ENCODE measurements around the gene PURA.
A peak's percentile ranks its signal among the peaks of the same experiment; 100 is the strongest.

The PURA gene

DNA sequence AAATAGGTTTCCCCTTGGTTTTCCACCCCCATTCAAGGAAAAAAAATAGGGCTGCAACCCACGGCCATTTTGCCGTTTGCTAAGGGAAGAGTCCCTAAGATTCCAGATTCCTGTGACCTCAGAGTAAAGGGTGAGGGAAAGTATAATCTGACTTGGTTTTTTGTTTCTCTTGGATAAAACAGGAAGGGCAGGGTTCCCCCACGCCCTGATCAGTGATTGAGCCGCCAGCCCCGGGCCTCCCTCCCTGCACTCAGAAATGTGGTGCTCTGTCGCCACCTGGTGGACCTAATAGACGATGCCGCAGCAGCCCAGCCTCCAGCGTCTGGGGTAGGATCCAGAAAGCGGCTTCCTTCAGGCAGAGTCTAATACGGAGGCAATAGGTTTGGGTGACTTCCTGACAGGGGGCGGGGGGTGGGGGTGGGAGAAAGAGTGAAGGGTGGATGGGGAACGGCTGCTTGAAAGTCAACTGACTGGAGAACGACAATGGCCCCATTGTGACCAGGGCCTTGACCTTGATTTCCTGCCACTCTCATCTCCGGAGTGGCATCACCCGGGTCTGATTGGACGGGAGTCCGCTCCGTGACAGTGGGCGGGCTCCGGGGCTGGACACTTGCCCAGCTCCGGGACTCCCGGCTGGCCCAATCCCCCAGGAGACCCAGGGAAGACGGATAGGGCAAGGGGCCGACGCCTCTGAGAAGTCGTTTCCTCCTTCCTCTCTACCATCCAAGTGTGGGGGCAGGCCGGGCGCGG is 43.3 kb downstream of the PURA start:
- ChIA-PET CTCF (interaction anchor here (0.6 to 9.2 kb wide), 15 partner anchors 12 to 754 kb away, joined by 3 to 94 read pairs (median 3); no protein-coding TSS in a partner anchor), POLR2A (interaction anchor here (0.6 kb wide), 1 partner anchor 1814 kb away, joined by 3 read pairs; no protein-coding TSS in a partner anchor)
- Histone ChIP-seq H3K27ac (ENCODE audit: extremely low read depth, low read depth, low read length) (peak overlapping the region; percentile 25; the same call in 1 of the 2 replicates), H3K36me3 (ENCODE audit: control insufficient read depth in 2 of 2, insufficient read depth in 1 of 2, low read length in 2 of 2) (no peaks in the 10 kb centered on the region), H3K4me1 (ENCODE audit: control insufficient read depth, insufficient read depth, low read length) (no peaks in the 10 kb centered on the region), H3K4me3 (ENCODE audit: low read depth, low read length) (peak overlapping the region; percentile 35), H3K9me3 (ENCODE audit: control insufficient read depth, insufficient read depth, low read depth, low read length) (no peaks in the 10 kb centered on the region)
- TF ChIP-seq, protein P1, sequence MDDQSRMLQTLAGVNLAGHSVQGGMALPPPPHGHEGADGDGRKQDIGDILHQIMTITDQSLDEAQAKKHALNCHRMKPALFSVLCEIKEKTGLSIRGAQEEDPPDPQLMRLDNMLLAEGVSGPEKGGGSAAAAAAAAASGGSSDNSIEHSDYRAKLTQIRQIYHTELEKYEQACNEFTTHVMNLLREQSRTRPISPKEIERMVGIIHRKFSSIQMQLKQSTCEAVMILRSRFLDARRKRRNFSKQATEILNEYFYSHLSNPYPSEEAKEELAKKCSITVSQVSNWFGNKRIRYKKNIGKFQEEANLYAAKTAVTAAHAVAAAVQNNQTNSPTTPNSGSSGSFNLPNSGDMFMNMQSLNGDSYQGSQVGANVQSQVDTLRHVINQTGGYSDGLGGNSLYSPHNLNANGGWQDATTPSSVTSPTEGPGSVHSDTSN (CRISPR knock-in tag; IDR thresholded peaks at IDR 0.05), result no peak
- TF ChIP-seq, protein P2, sequence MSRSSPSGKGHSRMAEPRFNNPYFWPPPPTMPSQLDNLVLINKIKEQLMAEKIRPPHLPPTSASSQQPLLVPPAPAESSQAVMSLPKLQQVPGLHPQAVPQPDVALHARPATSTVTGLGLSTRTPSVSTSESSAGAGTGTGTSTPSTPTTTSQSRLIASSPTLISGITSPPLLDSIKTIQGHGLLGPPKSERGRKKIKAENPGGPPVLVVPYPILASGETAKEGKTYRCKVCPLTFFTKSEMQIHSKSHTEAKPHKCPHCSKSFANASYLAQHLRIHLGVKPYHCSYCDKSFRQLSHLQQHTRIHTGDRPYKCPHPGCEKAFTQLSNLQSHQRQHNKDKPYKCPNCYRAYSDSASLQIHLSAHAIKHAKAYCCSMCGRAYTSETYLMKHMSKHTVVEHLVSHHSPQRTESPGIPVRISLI (tag by site-specific recombination; IDR thresholded peaks at IDR 0.05), result peak; percentile 39; the same call in 1 of the 2 replicates
- TF ChIP-seq OSR2 (tag by site-specific recombination; IDR thresholded peaks at IDR 0.05) (no peak), BCL11A (tag by site-specific recombination; IDR thresholded peaks at IDR 0.05; ENCODE audit: low read depth) (no peak), ZNF654 (tag by site-specific recombination; IDR thresholded peaks at IDR 0.05; ENCODE audit: low read depth) (peak; percentile 92), ZNF391 (tag by site-specific recombination; IDR thresholded peaks at IDR 0.05; ENCODE audit: borderline replicate concordance, low read depth) (no peak), SALL2 (tag by site-specific recombination; IDR thresholded peaks at IDR 0.05; ENCODE audit: borderline replicate concordance) (no peak), TRIM28 (IDR thresholded peaks at IDR 0.05; ENCODE audit: borderline replicate concordance, low read length) (no peak), ZBTB20 (tag by site-specific recombination; IDR thresholded peaks at IDR 0.05) (peak; percentile 76), ZNF146 (tag by site-specific recombination; IDR thresholded peaks at IDR 0.05) (no peak), ZNF274 (IDR thresholded peaks at IDR 0.05; ENCODE audit: low read length) (no peak), ZNF274 (tag by site-specific recombination; IDR thresholded peaks at IDR 0.05; ENCODE audit: borderline replicate concordance) (no peak), ZNF660 (tag by site-specific recombination; IDR thresholded peaks at IDR 0.05) (peak; percentile 84), ZNF335 (tag by site-specific recombination; conservative IDR thresholded peaks at IDR 0.05) (0 out of 2 replicates have a peak, but pooled peaks have one; percentile 22), KLF1 (tag by site-specific recombination; IDR thresholded peaks at IDR 0.05) (peak; percentile 82), IKZF3 (tag by site-specific recombination; IDR thresholded peaks at IDR 0.05) (peak; percentile 63; the same call in 1 of the 2 replicates), ZNF558 (tag by site-specific recombination; IDR thresholded peaks at IDR 0.05) (no peak), MZF1 (tag by site-specific recombination; IDR thresholded peaks at IDR 0.05; ENCODE audit: borderline replicate concordance) (no peak; the same call in 1 of the 2 replicates)
- TF ChIP-seq, protein P3, sequence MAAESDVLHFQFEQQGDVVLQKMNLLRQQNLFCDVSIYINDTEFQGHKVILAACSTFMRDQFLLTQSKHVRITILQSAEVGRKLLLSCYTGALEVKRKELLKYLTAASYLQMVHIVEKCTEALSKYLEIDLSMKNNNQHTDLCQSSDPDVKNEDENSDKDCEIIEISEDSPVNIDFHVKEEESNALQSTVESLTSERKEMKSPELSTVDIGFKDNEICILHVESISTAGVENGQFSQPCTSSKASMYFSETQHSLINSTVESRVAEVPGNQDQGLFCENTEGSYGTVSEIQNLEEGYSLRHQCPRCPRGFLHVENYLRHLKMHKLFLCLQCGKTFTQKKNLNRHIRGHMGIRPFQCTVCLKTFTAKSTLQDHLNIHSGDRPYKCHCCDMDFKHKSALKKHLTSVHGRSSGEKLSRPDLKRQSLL (tag by site-specific recombination; IDR thresholded peaks at IDR 0.05), result peak; percentile 75
- TF ChIP-seq, protein P4, sequence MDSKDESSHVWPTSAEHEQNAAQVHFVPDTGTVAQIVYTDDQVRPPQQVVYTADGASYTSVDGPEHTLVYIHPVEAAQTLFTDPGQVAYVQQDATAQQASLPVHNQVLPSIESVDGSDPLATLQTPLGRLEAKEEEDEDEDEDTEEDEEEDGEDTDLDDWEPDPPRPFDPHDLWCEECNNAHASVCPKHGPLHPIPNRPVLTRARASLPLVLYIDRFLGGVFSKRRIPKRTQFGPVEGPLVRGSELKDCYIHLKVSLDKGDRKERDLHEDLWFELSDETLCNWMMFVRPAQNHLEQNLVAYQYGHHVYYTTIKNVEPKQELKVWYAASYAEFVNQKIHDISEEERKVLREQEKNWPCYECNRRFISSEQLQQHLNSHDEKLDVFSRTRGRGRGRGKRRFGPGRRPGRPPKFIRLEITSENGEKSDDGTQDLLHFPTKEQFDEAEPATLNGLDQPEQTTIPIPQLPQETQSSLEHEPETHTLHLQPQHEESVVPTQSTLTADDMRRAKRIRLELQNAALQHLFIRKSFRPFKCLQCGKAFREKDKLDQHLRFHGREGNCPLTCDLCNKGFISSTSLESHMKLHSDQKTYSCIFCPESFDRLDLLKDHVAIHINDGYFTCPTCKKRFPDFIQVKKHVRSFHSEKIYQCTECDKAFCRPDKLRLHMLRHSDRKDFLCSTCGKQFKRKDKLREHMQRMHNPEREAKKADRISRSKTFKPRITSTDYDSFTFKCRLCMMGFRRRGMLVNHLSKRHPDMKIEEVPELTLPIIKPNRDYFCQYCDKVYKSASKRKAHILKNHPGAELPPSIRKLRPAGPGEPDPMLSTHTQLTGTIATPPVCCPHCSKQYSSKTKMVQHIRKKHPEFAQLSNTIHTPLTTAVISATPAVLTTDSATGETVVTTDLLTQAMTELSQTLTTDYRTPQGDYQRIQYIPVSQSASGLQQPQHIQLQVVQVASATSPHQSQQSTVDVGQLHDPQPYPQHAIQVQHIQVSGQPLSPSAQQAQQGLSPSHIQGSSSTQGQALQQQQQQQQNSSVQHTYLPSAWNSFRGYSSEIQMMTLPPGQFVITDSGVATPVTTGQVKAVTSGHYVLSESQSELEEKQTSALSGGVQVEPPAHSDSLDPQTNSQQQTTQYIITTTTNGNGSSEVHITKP (tag by site-specific recombination; IDR thresholded peaks at IDR 0.05), result peak; percentile 77
- TF ChIP-seq, protein P5, sequence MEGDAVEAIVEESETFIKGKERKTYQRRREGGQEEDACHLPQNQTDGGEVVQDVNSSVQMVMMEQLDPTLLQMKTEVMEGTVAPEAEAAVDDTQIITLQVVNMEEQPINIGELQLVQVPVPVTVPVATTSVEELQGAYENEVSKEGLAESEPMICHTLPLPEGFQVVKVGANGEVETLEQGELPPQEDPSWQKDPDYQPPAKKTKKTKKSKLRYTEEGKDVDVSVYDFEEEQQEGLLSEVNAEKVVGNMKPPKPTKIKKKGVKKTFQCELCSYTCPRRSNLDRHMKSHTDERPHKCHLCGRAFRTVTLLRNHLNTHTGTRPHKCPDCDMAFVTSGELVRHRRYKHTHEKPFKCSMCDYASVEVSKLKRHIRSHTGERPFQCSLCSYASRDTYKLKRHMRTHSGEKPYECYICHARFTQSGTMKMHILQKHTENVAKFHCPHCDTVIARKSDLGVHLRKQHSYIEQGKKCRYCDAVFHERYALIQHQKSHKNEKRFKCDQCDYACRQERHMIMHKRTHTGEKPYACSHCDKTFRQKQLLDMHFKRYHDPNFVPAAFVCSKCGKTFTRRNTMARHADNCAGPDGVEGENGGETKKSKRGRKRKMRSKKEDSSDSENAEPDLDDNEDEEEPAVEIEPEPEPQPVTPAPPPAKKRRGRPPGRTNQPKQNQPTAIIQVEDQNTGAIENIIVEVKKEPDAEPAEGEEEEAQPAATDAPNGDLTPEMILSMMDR (tag by site-specific recombination; IDR thresholded peaks at IDR 0.05), result peak; percentile 78
- TF ChIP-seq, protein P6, sequence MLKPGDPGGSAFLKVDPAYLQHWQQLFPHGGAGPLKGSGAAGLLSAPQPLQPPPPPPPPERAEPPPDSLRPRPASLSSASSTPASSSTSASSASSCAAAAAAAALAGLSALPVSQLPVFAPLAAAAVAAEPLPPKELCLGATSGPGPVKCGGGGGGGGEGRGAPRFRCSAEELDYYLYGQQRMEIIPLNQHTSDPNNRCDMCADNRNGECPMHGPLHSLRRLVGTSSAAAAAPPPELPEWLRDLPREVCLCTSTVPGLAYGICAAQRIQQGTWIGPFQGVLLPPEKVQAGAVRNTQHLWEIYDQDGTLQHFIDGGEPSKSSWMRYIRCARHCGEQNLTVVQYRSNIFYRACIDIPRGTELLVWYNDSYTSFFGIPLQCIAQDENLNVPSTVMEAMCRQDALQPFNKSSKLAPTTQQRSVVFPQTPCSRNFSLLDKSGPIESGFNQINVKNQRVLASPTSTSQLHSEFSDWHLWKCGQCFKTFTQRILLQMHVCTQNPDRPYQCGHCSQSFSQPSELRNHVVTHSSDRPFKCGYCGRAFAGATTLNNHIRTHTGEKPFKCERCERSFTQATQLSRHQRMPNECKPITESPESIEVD (tag by site-specific recombination; IDR thresholded peaks at IDR 0.05), result no peak
- TF ChIP-seq, protein P7, sequence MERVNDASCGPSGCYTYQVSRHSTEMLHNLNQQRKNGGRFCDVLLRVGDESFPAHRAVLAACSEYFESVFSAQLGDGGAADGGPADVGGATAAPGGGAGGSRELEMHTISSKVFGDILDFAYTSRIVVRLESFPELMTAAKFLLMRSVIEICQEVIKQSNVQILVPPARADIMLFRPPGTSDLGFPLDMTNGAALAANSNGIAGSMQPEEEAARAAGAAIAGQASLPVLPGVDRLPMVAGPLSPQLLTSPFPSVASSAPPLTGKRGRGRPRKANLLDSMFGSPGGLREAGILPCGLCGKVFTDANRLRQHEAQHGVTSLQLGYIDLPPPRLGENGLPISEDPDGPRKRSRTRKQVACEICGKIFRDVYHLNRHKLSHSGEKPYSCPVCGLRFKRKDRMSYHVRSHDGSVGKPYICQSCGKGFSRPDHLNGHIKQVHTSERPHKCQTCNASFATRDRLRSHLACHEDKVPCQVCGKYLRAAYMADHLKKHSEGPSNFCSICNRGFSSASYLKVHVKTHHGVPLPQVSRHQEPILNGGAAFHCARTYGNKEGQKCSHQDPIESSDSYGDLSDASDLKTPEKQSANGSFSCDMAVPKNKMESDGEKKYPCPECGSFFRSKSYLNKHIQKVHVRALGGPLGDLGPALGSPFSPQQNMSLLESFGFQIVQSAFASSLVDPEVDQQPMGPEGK (tag by site-specific recombination; IDR thresholded peaks at IDR 0.05), result peak; percentile 21
